Ammon's horn (tissue), 1 donor: Measurements from ENCODE around the gene CYB5A.

Experiments
- DNase-seq: peaks from one replicate; pipeline ENCODE4 v3.0.0-alpha.2; 2016; ENCODE audit warnings: low spot score

The CYB5A gene

GRCh38 chr18:74204526-74205152, 87.1 kb downstream of the CYB5A start:
- no peak for DNase-seq

GRCh38 chr18:74203811-74204210, 88.0 kb downstream of the CYB5A start:
- no peak for DNase-seq
